ENCODE measurements around the gene PSORS1C2. TPM values are rescaled to one million over a fixed set of nuclear protein-coding genes. Genes with fewer than 3 reads are reported as not detected.

The PSORS1C2 gene
- total RNA-seq, 1 experiment from 2014 or later, result not detected

DNA sequence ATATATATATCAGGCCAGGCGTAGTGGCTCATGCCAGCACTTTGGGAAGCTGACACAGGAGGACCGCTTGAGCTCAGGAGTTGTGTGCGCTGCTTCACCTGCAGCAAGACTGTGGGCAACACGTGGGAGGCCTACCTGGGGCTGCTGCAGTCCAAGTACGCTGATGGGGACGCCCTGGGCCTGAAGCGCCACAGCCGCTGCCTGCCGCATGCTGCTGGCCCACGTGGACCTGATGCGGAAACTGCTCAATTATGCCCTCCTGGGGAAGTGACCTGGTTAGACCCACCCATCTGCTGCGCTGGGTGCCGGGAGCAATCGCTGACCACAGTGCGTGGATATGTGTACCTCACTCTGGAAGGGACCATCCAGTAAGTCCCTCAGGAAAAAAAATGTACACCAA is 1.8 kb upstream of the PSORS1C2 start:
- DNase-seq (ENCODE audit: low read depth), result no peak

- peak; percentile 26 for DNase-seq (ENCODE audit: low read depth)
These were observed 733 bp upstream of the PSORS1C2 start for GRCh38 chr6:31139599-31139998.

DNA sequence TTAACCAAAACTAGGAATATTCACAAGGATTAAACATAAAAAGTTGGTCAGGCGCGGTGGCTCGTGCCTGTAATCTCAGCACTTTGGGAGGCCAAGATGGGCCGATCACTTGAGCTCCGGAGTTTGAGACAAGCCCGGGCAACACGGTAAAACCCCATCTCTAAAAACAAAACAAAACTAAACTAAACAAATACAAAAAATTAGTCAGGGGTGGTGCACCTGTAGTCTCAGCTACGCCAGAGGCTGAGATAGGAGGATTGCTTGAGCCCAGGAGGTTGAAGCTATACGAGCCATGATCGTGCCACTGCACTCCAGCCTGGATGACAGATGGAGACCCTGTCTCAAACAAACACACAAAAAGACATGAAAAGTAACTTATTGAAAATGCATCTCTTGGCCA is 3.2 kb downstream of the PSORS1C2 start:
- no peak for DNase-seq (ENCODE audit: low read depth)

DNA sequence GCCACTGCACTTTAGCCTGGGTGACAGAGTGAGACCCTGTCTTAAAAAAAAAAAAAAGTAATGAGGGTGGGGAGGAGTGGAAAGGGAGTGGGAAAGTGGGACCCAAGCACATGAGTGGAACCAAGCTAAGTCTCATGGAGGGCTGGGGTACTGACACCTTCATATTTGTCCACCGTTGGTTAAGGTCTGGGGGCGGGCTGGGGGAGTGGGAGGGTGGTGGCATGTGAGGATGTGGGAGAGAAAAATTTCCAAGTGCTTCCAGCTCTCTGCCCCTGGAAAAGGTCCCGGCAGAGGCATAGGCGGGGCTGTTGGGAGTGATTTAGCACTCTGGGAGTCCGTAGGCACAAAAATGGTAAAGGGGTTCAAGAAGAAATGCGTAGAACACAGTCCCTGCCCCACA is 6.1 kb downstream of the PSORS1C2 start:
- no peak for DNase-seq (ENCODE audit: low read depth)

DNA sequence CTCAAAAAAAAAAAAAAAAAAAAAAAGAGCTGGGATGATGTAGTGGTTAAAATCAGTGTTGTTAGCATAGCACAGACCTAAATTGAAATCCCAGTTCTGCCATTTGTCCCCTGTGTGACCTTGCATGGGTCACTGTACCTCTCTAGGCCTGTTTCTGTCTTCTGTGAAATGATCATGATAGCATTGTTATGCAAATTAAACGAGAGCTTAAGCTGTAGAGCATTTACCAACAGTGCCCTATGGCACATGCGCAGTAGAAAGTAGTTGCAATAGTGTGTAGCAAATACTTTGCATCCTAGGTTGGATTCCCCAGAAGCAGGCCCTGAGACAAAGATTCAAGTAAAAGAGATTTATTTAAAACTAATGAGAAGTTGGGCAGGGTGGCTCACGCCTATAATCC is 7.3 kb downstream of the PSORS1C2 start:
- DNase-seq (ENCODE audit: low read depth), result no peak

DNA sequence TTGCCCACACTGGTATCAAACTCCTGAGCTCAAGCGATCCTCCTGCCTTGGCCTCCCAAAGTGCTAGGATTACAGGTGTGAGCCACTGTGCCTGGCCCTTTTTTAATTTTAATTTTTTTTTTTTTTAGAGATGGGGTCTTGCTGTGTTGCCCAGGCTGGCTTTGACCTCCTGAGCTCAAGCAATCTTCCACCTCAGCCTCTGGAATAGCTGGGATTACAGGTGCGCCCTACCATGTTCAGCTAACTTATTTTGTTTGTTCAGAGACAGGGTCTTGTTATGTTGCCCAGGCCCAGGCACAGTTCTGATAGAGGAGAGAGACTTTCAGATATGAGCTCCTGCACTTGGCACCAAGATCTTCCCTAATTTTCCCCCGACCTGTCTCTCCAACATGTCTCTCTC is 8.1 kb downstream of the PSORS1C2 start:
- DNase-seq (ENCODE audit: low read depth), result no peak

- DNase-seq (ENCODE audit: low read depth), result no peak
These were observed 9.7 kb downstream of the PSORS1C2 start for GRCh38 chr6:31129130-31129529.

DNA sequence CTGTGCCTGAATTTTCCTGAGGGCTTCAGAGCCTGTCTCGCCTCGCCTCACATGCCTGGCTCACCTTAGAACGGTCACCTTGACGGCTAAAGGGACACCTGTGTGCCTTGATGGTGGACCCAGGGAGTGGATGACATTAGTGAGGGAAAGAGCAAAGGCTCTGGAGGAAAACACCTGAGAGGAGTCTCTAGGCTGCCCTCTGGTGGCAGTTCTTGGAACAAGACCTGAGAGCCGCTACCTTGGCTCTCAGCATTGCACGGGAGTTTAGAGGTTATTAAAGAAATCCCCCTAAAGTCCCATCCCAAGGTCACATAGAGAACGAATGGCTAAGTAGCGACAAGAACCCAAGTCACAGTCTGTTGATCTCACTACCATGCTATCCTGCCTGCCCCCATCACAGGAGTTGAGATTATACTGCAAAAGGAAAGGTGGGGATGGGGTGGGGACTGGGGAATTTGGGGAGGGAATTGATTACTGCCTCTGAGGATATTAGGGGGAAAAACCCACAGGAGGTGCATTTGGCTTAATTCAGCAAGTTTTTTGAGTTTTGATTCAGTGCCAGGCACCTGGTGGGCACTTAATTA is 10.7 kb downstream of the PSORS1C2 start:
- DNase-seq (ENCODE audit: low read depth), result peak; percentile 29

DNA sequence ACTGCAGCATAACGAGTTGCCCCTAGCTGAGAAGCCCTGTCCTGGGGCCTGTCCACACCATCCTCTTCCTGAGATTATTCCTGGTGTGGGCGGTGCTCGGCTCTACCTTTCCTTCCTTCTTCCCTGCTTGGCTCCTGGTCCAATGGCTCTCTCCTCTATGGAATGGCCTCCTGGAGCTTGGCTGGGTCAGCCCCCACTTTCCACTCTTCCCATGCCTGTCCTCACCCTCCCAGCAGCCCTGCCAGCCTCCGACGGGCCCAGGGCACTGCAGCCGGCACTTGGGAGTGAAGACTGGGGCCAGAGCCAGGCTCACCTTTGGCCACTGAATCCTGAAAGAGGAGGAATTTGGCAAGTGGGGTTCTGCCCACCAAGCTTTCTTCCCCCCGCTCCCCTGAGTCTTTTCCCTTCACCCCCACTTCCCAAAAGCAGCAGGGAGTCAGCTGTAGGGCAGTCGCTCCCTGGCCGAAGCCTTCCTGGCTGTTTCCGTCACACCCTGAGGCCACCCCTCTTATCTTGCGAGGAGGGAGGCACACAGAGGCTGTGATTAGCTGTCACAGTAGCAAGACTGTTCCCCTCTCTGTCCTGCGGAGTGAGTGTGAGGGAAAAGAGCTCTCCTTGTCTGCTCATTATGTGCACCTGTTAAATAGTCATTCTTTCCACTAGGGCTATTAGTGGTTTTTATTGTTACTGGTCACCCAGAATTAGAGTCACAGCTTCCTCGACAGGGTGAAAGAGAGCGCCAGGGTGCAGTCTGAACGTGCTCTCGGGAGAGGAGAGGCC is 12.3 kb downstream of the PSORS1C2 start:
- DNase-seq (ENCODE audit: low read depth), result no peak

GRCh38 chr6:31125586-31126363 is 13.1 kb downstream of the PSORS1C2 start:
- DNase-seq (ENCODE audit: low read depth), result peak; percentile 57

GRCh38 chr6:31125162-31125561 is 13.7 kb downstream of the PSORS1C2 start:
- DNase-seq (ENCODE audit: low read depth), result no peak

DNA sequence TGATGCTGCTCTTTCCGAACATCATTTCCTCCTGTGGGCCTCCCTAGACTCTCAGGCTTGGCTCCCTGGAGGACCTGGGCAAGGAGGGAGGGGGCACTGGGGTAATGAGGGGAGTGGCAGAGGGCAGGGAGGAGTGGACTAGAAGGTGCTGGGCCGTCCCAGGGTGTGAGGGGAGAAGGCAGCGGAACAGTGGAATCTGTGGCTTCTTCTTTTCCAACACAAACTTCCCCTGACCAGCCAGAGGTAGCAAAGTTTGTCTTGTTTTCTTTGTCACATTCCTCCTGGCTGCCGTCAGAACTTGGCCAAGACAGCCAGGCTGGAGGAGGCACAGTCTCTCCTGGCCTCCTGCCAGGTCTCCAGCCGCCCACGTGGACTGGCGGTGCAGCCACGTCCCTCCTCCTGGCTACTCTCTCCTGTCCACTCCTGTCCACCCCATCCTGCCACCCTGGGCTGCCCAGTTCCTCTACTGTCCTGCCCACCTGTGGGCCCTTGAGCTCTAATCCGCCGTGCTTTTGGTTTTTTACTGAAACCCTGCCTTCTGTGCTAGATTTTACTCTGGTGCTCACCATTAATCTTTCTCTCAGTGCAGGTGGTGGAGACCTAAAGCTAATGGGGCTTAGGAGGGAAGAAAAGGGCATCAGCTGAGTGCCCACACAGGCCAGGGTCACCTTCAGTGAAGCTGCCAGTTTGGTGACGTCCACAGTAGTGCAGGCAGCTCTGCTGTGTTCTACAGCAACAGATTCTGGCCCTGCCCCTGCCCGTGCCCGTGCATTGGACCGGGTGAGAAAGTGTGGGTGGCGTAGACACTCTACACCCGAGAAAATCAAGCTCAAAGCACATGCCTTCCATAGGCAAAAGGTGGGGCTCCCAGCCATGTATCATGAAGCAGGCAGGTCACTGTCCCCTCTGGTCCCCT is 15.8 kb downstream of the PSORS1C2 start:
- DNase-seq (ENCODE audit: low read depth), result peak; percentile 84

GRCh38 chr6:31121131-31121790 is 17.6 kb downstream of the PSORS1C2 start:
- no peak for DNase-seq (ENCODE audit: low read depth)

GRCh38 chr6:31120151-31120915 is 18.5 kb downstream of the PSORS1C2 start, which contains the start of gene CDSN:
CDSN (minus strand) TSS chr6:31120446; CDS start chr6:31120419, 27 bp downstream.
- no peak for DNase-seq (ENCODE audit: low read depth)

DNA sequence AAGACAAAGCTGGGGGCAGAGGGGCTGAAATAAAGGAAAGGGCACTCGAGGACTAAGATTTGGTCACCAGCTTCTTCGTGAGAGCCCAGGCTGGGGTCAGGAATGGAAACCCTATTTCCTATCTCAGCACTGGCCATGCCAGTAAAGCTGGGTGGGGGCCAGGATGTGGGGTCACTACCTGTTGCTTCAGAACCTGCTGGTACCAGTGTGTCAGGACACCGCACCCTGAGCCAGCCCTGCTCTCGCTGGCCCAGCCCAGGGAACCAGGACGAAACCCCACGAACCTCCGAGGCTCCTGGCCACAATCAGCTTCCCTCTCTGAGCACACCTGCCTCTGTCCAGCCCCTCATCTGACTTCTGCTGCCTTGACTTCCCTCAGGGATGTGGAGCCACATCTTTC is 20.7 kb downstream of the PSORS1C2 start:
- no peak for DNase-seq (ENCODE audit: low read depth)

- DNase-seq (ENCODE audit: low read depth), result no peak
These were observed 22.0 kb downstream of the PSORS1C2 start for GRCh38 chr6:31116661-31117385.

- no peak for DNase-seq (ENCODE audit: low read depth)
These were observed 22.8 kb downstream of the PSORS1C2 start for GRCh38 chr6:31115941-31116560.

DNA sequence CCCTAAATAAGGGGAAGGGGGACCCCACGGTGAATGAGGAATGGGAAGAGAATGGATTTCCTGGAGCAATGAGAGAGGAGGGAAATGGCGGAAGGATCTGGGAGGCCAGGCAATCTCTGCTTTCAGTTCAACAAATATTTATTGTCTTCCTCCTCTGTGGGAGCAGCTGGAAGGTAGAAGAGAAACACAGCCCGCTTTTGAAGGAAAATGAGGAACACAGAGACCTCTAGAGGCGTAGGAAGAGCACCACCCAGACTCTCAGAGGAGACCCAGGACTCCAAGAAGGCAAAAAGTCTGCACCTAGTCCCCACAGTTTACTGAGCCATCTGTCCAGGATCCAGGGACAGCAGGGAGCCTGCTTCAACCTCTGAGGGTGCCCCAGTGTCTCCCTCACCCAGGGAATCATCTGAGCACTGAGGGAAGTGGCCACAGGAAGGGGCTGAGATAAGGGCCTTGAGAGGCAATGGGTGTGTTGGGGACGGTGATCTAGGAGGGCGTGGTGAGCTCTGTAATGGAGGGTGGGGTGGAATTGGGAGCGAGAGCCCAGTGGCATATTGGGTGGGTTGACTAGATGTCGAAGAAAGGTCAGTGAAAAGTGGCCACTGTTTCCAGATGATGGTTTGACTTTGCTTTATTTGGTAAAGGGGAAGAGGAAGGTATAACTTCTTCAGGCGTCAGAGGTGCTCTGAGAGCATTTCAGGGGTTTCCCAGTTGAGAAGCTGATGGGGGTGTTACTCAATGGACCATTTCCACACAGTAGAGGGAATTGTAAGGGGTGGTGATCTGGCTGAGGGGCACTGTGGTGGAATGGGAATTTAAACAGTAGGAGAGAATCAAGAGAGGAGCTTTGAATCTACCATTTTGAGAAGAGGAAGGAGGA is 23.7 kb downstream of the PSORS1C2 start:
- peak; percentile 71 for DNase-seq (ENCODE audit: low read depth)

All from RPMI7951 (cell line).